ENCODE measurements around the gene CUL9.

The CUL9 gene

GRCh38 chr6:43256670-43257366 lies 74.8 kb downstream of the CUL9 start:
- DNase-seq (ENCODE audit: low read depth), result no peak

GRCh38 chr6:43257367-43258145 lies 75.6 kb downstream of the CUL9 start:
- DNase-seq (ENCODE audit: low read depth), result no peak

- DNase-seq (ENCODE audit: low read depth), result no peak
These were observed 76.2 kb downstream of the CUL9 start for GRCh38 chr6:43258180-43258579.

GRCh38 chr6:43258807-43259686 lies 77.1 kb downstream of the CUL9 start:
- DNase-seq (ENCODE audit: low read depth), result no peak

GRCh38 chr6:43260791-43261190 lies 78.8 kb downstream of the CUL9 start:
- no peak for DNase-seq (ENCODE audit: low read depth)

GRCh38 chr6:43261198-43261597 lies 79.2 kb downstream of the CUL9 start:
- no peak for DNase-seq (ENCODE audit: low read depth)

- DNase-seq (ENCODE audit: low read depth), result no peak
These were observed 80.2 kb downstream of the CUL9 start for GRCh38 chr6:43262000-43262779.

GRCh38 chr6:43262780-43263313 lies 80.9 kb downstream of the CUL9 start:
- DNase-seq (ENCODE audit: low read depth), result no peak

- peak; percentile 60 for DNase-seq (ENCODE audit: low read depth)
These were observed 81.5 kb downstream of the CUL9 start for GRCh38 chr6:43263314-43264178.

GRCh38 chr6:43264599-43265145 lies 82.7 kb downstream of the CUL9 start:
- no peak for DNase-seq (ENCODE audit: low read depth)

GRCh38 chr6:43265564-43265963 lies 83.6 kb downstream of the CUL9 start:
- DNase-seq (ENCODE audit: low read depth), result no peak

- DNase-seq (ENCODE audit: low read depth), result no peak
These were observed 85.8 kb downstream of the CUL9 start for GRCh38 chr6:43267619-43268354.

GRCh38 chr6:43268355-43268700 lies 86.3 kb downstream of the CUL9 start:
- DNase-seq (ENCODE audit: low read depth), result no peak

GRCh38 chr6:43268782-43269272 lies 86.8 kb downstream of the CUL9 start:
- DNase-seq (ENCODE audit: low read depth), result no peak

- DNase-seq (ENCODE audit: low read depth), result no peak
These were observed 87.4 kb downstream of the CUL9 start for GRCh38 chr6:43269273-43270007.

GRCh38 chr6:43271103-43271815 lies 89.3 kb downstream of the CUL9 start:
- DNase-seq (ENCODE audit: low read depth), result no peak

GRCh38 chr6:43271944-43272343 lies 89.9 kb downstream of the CUL9 start:
- DNase-seq (ENCODE audit: low read depth), result no peak

- no peak for DNase-seq (ENCODE audit: low read depth)
These were observed 91.7 kb downstream of the CUL9 start for GRCh38 chr6:43273707-43274106.

Measured in iris pigment epithelial cell (primary cell).